ENCODE results near the gene NAA16. TPM values are rescaled to one million over a fixed set of nuclear protein-coding genes. Genes with fewer than 3 reads are reported as not detected.

NAA16 gene
- total and polyA plus RNA-seq, 2 of the 4 experiments (the other 2 are of a cell fraction), result 6.6 to 8.8 TPM

GRCh38 chr13:41361491-41361890 is 50.4 kb downstream of the NAA16 start:
- DNase-seq (peak; percentile 19), ATAC-seq (ENCODE audit: low read depth) (peak; percentile 37; the same call in 1 of the 2 replicates)
- H3K4me3 ChIP-seq (ENCODE audit: insufficient read depth, low read depth, low read length), result no peak overlapping the region
- H3K18ac ChIP-seq (ENCODE audit: low read depth, low read length), result no peak overlapping the region
- WGBS, 2 experiments (ENCODE audit: extremely low coverage in 2 of 2, insufficient read length in 1 of 2), result 70% methylated on average over 2 of the region's 5 CpGs; no CpG with 5 or more reads in 1 of the 2 experiments
- peaks cover 20% of the 10 kb centered on the region for H3K36me3 ChIP-seq (ENCODE audit: control insufficient read depth, insufficient read depth, low read length)
- TF ChIP-seq MAZ (IDR thresholded peaks at IDR 0.05; ENCODE audit: borderline replicate concordance, low read depth, low read length) (no peak), ELK1 (IDR thresholded peaks at IDR 0.05; ENCODE audit: borderline replicate concordance, low read depth, low read length) (no peak), CEBPB (IDR thresholded peaks at IDR 0.05; ENCODE audit: low read depth, low read length) (peak; percentile 46; the same call in 1 of the 2 replicates)
- H4K91ac ChIP-seq (ENCODE audit: insufficient read depth, low read depth, low read length), result no peak overlapping the region
- no peak overlapping the region for H2AFZ ChIP-seq (replicated peaks; ENCODE audit: low read length, poor library complexity)
- H4K5ac ChIP-seq (ENCODE audit: low read depth, low read length), result no peak overlapping the region
- no peak overlapping the region for H3K14ac ChIP-seq (replicated peaks; ENCODE audit: low read depth, low read length)
- H3K27ac ChIP-seq (ENCODE audit: insufficient read depth, low read length), result no peak overlapping the region
- no peak overlapping the region for H2AK9ac ChIP-seq (replicated peaks; ENCODE audit: low read depth, low read length, poor library complexity)
- H3K23ac ChIP-seq (ENCODE audit: low read depth, low read length), result no peak overlapping the region
- H3K27me3 ChIP-seq (ENCODE audit: control insufficient read depth, insufficient read depth, low read length), result no peaks in the 10 kb centered on the region
- H3K4me2 ChIP-seq (ENCODE audit: low read depth, low read length), result no peak overlapping the region
- H2BK20ac ChIP-seq (ENCODE audit: low read depth, low read length), result no peak overlapping the region
- no peak overlapping the region for H2BK5ac ChIP-seq (ENCODE audit: low read depth, low read length, poor library complexity, severe bottlenecking)
- H3K56ac ChIP-seq (ENCODE audit: extremely low read depth, insufficient read depth, low read length), result no peak overlapping the region
- H3K9ac ChIP-seq (ENCODE audit: low read depth, low read length), result no peak overlapping the region
- H3K4ac ChIP-seq (ENCODE audit: low read depth, low read length), result no peak overlapping the region
- CTCF ChIA-PET, result no interaction called here
- H2BK120ac ChIP-seq (ENCODE audit: low read depth, low read length), result no peak overlapping the region
- H3K9me1 ChIP-seq (ENCODE audit: insufficient read depth, low read length), result peaks cover 6% of the 10 kb centered on the region; the same call in 1 of the 2 replicates
- no peak overlapping the region for H4K8ac ChIP-seq (ENCODE audit: low read depth in 2 of 2, low read length in 2 of 2)
- no peaks in the 10 kb centered on the region for H3K9me3 ChIP-seq (ENCODE audit: control insufficient read depth, insufficient read depth, low read length)
- H2BK15ac ChIP-seq (ENCODE audit: low read depth, low read length), result no peak overlapping the region
- dilution Hi-C loops (cut with HindIII; ENCODE audit: low sequenced_read_pairs, unreplicated experiment), result no loop called here
- H4K20me1 ChIP-seq (ENCODE audit: insufficient read depth, low read length), result no peaks in the 10 kb centered on the region
- H2AK5ac ChIP-seq (ENCODE audit: low read depth, low read length), result no peak overlapping the region
- no TSS peak for BruUV-seq (replicated peaks)
- POLR2A ChIA-PET (ENCODE audit: unreplicated experiment), result interaction anchor here (0.6 kb wide), 1 partner anchor 250 kb away, joined by 3 read pairs; no protein-coding TSS in a partner anchor
- peaks cover 11 to 12% of the 10 kb centered on the region in 2 experiments for H3K79me1 ChIP-seq (ENCODE audit: low read depth in 1 of 2, low read length in 2 of 2)
- peaks cover 2% of the 10 kb centered on the region; the same call in 1 of the 2 replicates for H3K4me1 ChIP-seq (ENCODE audit: control insufficient read depth, insufficient read depth, low read length)
- intact Hi-C loops (cut with micrococcal nuclease), result no loop called here
- in situ Hi-C loops (cut with MboI; ENCODE audit: low sequenced_read_pairs), result no loop called here

Data from IMR-90 (cell line).